Astrocyte of the spinal cord (primary cell): ENCODE measurements around the gene QRICH1.

Source experiments
- DNase-seq: peaks from one replicate; pipeline ENCODE4 v3.0.0; 2011; ENCODE audit warnings: low read depth, low spot score
- H3K4me3 ChIP-seq: 2 replicates; pipeline ENCODE4 v1.5.1; 2011; ENCODE audit warnings: low read depth, mild to moderate bottlenecking, low read length, moderate library complexity
- in situ Hi-C: cut with HindIII; loops from 2 replicates; pipeline ENCODE4 v1.10.0; 2017; ENCODE audit warnings: low sequenced_read_pairs
- TF ChIP-seq, protein P1 (sequence below): IDR thresholded peaks from 2 replicates; pipeline ENCODE4 v1.5.1; 2012; ENCODE audit warnings: low read depth, mild to moderate bottlenecking, low read length, inconsistent platforms

Gene QRICH1

DNA sequence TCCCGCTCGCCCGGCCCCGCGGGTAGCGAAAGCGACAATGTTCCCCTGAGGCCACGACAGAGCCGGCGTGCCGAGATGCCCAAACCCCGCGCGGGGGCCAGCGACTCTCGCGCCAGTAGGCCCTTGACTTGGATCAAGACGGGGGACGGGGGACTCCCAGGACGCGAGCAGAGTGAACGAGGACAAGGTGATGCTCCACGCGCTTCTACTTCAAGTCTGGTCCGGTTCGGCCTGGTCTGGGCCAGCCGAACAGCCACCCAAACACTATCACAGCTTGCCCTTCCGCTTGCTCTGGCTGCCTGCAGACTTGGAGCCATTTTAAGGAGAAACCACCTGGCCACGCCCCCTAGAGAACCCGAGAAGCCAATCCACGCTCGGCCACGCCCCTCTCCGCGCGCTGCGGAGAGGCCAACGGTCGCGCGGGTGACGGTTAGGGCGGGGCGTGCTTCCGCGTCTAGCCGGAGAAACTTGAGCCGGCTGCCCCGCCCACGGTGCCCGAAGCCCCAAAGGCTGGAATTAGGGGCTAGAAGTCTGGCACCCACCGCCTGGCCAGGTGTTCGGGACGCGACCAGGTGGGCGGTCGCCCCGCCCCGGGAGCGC, 72.6 kb downstream of the QRICH1 start:
- TF ChIP-seq, protein P1, sequence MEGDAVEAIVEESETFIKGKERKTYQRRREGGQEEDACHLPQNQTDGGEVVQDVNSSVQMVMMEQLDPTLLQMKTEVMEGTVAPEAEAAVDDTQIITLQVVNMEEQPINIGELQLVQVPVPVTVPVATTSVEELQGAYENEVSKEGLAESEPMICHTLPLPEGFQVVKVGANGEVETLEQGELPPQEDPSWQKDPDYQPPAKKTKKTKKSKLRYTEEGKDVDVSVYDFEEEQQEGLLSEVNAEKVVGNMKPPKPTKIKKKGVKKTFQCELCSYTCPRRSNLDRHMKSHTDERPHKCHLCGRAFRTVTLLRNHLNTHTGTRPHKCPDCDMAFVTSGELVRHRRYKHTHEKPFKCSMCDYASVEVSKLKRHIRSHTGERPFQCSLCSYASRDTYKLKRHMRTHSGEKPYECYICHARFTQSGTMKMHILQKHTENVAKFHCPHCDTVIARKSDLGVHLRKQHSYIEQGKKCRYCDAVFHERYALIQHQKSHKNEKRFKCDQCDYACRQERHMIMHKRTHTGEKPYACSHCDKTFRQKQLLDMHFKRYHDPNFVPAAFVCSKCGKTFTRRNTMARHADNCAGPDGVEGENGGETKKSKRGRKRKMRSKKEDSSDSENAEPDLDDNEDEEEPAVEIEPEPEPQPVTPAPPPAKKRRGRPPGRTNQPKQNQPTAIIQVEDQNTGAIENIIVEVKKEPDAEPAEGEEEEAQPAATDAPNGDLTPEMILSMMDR = no peak
- DNase-seq = peak; percentile 98
- in situ Hi-C loops = no loop called here
- peak overlapping the region; percentile 86 for H3K4me3 ChIP-seq

DNA sequence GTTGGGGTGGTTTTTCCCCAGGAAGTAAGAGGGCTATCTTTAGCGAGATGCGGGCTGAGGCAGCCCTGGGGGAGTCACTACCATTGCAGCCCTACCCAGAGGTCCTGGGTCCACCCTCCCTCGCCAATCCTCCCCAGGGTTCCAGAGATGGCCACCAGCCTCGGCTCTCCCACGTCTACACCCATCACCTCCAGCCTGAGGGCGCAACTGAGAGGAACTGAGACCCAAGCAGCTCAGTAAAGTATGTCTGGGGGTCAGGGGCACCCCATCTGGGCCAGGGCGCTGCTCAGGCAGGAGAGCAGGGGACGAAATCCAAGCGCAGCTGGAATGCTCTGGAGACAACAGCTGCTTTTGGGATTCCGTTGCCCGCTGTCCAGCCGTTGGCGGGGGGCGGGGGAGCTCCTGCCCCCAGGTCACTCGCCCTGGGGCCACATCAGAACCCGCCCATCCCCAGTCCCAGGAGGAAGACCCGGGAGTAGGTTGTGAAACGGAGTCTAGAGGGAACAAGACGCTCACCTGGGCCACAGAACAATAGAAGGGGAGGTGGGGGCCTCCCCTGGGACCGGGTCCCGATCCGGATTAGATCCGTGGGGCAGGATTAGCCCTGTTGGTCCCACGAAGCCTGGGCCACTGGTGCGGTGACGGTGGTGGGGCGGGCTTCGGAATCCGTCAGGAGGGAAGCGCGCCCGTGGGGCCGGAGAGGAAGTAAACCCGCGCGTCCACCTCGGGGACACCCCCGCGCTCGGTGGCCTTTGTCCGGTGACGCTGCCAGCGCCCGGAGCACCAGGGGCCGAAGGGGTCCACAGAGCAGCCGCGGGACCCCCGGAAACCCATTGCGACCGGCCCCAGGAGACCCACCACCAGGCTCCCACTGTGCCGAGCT, 73.3 kb downstream of the QRICH1 start:
- peak overlapping the region; percentile 86 for H3K4me3 ChIP-seq
- TF ChIP-seq, protein P1 = no peak
- in situ Hi-C loops = no loop called here
- DNase-seq = no peak

DNA sequence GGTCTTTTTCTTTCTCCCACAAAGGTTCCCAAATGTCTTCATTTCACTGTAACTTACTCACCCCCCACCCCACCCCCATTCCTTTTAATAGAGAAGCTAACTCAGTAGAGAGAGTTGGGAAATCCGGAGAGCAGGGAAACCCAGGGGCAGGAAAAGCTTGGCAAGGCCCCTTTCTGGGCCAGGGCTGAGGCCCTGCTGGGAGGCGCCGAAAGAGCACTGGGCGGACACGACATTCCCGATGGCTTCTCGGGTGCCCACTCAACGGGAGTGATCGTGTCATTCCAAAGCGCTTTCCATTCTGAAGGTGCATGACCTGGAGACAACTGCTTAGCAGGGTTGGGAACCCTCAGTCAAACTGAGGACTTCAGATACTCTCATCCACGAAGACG, 73.9 kb downstream of the QRICH1 start:
- DNase-seq = no peak
- in situ Hi-C loops = no loop called here
- TF ChIP-seq, protein P1 = no peak
- H3K4me3 ChIP-seq = peak overlapping the region; percentile 86

GRCh38 chr3:49018707-49019006, 75.2 kb downstream of the QRICH1 start:
- DNase-seq = no peak
- in situ Hi-C loops = no loop called here
- H3K4me3 ChIP-seq = peak overlapping the region; percentile 74
- TF ChIP-seq, protein P1 = no peak

GRCh38 chr3:49017971-49018706, 75.7 kb downstream of the QRICH1 start, which contains the start of gene DALRD3:
Gene DALRD3 (minus strand): TSS chr3:49018580. CDS start chr3:49018564, 16 bp downstream.
- peak within 1 kb of the TSS; percentile 74 for H3K4me3 ChIP-seq
- DNase-seq = peak; percentile 55
- in situ Hi-C loops = no loop called here
- TF ChIP-seq, protein P1 = no peak

DNA sequence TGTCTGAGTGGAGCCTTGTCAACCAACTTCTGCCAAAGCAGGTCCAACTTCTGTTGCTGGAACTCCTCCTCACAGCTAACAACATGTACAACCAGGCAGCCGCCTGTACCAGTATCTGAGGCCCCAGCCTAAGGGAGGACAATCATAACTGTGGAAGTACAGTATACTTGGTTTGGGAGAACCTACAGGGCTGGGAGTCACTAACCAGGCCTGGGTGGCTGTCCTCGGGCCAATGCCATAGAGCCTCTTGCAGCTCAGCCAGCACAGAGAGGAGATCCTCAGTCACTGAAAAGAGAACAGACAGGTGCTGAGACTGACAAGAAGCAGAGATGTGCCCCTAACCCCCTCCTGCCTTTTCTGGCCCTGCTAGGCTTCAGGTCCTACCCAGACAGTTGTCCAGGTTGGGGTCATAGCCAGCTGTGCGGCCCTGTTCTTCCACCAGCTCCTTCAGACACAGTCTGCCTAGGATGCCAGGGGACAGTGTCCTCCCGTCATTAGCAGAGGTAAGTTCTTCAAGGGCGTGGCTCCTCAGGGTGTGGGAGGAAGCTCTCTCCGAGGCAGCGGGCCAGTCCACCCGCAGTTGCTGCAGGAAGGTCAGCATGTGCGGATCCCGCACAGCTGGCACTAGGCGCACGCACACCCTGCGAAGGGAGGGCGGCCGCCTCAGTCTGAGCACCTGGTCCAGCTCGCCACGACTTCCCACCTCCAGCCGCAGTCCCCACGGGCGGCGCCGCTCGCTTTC, 76.5 kb downstream of the QRICH1 start:
- in situ Hi-C loops = no loop called here
- TF ChIP-seq, protein P1 = no peak
- peak overlapping the region; percentile 74 for H3K4me3 ChIP-seq
- no peak for DNase-seq
